PFSK-1 (cell line): Measurements from ENCODE around the gene C11orf71.

Experiments
- FOXP2 ChIP-seq: optimal IDR thresholded peaks from 2 replicates; pipeline ENCODE3; 2011; ENCODE audit warnings: borderline replicate concordance, control low read depth, inconsistent platforms; ENCODE audit not compliant: insufficient read depth; ENCODE audit errors: extremely low read length, extremely low read depth
- POLR2AphosphoS5 ChIP-seq: IDR thresholded peaks from 2 replicates; pipeline ENCODE4 v1.6.1; 2012; ENCODE audit warnings: low read depth, mild to moderate bottlenecking, control low read depth, low read length, moderate library complexity
- SIN3A ChIP-seq: IDR thresholded peaks from 2 replicates; pipeline ENCODE4 v1.6.1; 2012; ENCODE audit warnings: mild to moderate bottlenecking, low read length, moderate library complexity, borderline replicate concordance; ENCODE audit not compliant: insufficient read depth
- TAF1 ChIP-seq: IDR thresholded peaks from 2 replicates; pipeline ENCODE4 v1.6.1; 2012; ENCODE audit warnings: low read length, control low read depth, borderline replicate concordance; ENCODE audit not compliant: insufficient read depth
- TF ChIP-seq, protein P1 (sequence below), 2 experiments: IDR thresholded peaks; 2 replicates each; pipeline versions ENCODE4 v1.6.1 to v1.8.0; 2011 to 2012; ENCODE audit warnings: low read depth in 2 of 2, low read length in 2 of 2, control low read depth in 1 of 2, inconsistent platforms in 1 of 2, mild to moderate bottlenecking in 1 of 2, moderate library complexity in 1 of 2; ENCODE audit not compliant: insufficient read depth in 1 of 2

C11orf71 gene

DNA sequence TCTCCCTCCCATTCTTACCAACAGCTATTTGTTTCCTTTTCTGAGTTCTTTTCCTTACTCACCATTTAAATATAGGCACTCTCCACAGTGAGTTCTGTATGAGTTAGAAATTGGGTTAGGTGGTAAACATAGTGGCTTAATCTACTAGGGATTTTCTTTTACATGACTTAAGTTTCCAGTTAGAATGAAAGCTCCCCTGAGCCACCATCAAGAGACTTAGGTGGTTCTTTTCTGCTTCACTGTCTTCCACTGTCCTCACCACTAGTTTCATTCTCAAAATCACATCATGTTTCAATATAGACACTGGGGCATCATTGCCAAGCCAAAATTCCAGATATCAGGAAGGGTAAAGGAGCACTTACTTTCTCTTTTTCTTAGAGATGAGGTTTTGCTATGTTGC, 30.0 kb upstream of the C11orf71 start:
- TF ChIP-seq POLR2AphosphoS5 (no peak), TAF1 (no peak), SIN3A (no peak), FOXP2 (no peak)
- TF ChIP-seq, protein P1, sequence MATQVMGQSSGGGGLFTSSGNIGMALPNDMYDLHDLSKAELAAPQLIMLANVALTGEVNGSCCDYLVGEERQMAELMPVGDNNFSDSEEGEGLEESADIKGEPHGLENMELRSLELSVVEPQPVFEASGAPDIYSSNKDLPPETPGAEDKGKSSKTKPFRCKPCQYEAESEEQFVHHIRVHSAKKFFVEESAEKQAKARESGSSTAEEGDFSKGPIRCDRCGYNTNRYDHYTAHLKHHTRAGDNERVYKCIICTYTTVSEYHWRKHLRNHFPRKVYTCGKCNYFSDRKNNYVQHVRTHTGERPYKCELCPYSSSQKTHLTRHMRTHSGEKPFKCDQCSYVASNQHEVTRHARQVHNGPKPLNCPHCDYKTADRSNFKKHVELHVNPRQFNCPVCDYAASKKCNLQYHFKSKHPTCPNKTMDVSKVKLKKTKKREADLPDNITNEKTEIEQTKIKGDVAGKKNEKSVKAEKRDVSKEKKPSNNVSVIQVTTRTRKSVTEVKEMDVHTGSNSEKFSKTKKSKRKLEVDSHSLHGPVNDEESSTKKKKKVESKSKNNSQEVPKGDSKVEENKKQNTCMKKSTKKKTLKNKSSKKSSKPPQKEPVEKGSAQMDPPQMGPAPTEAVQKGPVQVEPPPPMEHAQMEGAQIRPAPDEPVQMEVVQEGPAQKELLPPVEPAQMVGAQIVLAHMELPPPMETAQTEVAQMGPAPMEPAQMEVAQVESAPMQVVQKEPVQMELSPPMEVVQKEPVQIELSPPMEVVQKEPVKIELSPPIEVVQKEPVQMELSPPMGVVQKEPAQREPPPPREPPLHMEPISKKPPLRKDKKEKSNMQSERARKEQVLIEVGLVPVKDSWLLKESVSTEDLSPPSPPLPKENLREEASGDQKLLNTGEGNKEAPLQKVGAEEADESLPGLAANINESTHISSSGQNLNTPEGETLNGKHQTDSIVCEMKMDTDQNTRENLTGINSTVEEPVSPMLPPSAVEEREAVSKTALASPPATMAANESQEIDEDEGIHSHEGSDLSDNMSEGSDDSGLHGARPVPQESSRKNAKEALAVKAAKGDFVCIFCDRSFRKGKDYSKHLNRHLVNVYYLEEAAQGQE (IDR thresholded peaks at IDR 0.05; ENCODE audit: insufficient read depth in 1 of 2, low read depth in 2 of 2, low read length in 2 of 2): no peak

DNA sequence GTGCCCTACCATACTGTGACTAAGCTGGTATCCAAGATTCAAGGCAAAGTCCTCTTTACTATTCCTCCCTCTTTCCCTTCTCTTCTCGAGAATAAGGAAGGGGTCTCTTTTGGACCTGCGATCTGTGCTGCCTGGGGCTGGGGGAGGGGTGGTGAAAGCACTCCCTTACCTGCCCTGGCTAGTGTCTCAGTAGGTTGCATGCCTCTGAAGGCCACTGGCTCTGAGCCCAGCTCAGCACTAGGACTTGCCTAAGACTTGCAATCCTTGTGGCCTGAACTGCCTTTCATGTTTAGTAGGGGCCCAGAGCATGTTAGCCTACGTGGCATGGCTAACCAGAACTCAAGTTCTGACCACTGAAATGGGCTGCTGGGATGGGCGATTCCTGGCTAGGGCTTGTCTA, 26.0 kb upstream of the C11orf71 start:
- TF ChIP-seq, protein P1 (IDR thresholded peaks at IDR 0.05; ENCODE audit: insufficient read depth in 1 of 2, low read depth in 2 of 2, low read length in 2 of 2): no peak
- TF ChIP-seq TAF1 (no peak), POLR2AphosphoS5 (no peak), SIN3A (no peak), FOXP2 (no peak)

- no peak for TF ChIP-seq TAF1
These were observed 16.2 kb upstream of the C11orf71 start for GRCh38 chr11:114416441-114416961.

- TF ChIP-seq TAF1 (no peak), FOXP2 (no peak), POLR2AphosphoS5 (no peak), SIN3A (no peak)
- TF ChIP-seq, protein P1 (IDR thresholded peaks at IDR 0.05; ENCODE audit: insufficient read depth in 1 of 2, low read depth in 2 of 2, low read length in 2 of 2): no peak
These were observed 13.6 kb upstream of the C11orf71 start for GRCh38 chr11:114413958-114414357.

- TF ChIP-seq FOXP2 (no peak), TAF1 (no peak), POLR2AphosphoS5 (no peak), SIN3A (no peak)
- TF ChIP-seq, protein P1 (IDR thresholded peaks at IDR 0.05; ENCODE audit: insufficient read depth in 1 of 2, low read depth in 2 of 2, low read length in 2 of 2): no peak
These were observed 12.6 kb upstream of the C11orf71 start for GRCh38 chr11:114412946-114413345.
